Loucy (cell line): ENCODE results near the gene EPG5.

Source experiments
- H2AFZ ChIP-seq: fragments of 200-600 bp; sonication (generic); 2 replicates; pipeline ENCODE4 v1.6.0; 2016; ENCODE audit warnings: antibody characterized with exemption, mild to moderate bottlenecking, low read length, moderate library complexity
- H3F3A ChIP-seq: fragments of 200-600 bp; 2 replicates; pipeline ENCODE4 v1.6.0; 2016; ENCODE audit warnings: antibody characterized with exemption, low read depth, mild to moderate bottlenecking
- H3K27me3 ChIP-seq: fragments of 200-600 bp; sonication (generic); 2 replicates; pipeline ENCODE4 v1.6.1; 2014; ENCODE audit warnings: low read length, mild to moderate bottlenecking; ENCODE audit not compliant: insufficient read depth, poor library complexity, severe bottlenecking
- H3K36me3 ChIP-seq: fragments of 200-600 bp; sonication (generic); 2 replicates; pipeline ENCODE4 v1.6.1; 2016; ENCODE audit warnings: low read length; ENCODE audit not compliant: insufficient read depth
- H3K4me1 ChIP-seq: fragments of 200-600 bp; sonication (generic); 2 replicates; pipeline ENCODE4 v1.5.1; 2014; ENCODE audit warnings: low read length, mild to moderate bottlenecking; ENCODE audit not compliant: insufficient read depth, poor library complexity, severe bottlenecking
- H3K4me2 ChIP-seq: fragments of 200-600 bp; sonication (generic); 2 replicates; pipeline ENCODE4 v1.6.0; 2014; ENCODE audit warnings: antibody characterized with exemption, low read length, low read depth, mild to moderate bottlenecking; ENCODE audit not compliant: poor library complexity, severe bottlenecking
- H3K4me3 ChIP-seq: fragments of 200-600 bp; sonication (generic); 2 replicates; pipeline ENCODE4 v1.5.1; 2014; ENCODE audit warnings: low read length, mild to moderate bottlenecking, mixed read lengths; ENCODE audit not compliant: poor library complexity, severe bottlenecking
- H3K79me2 ChIP-seq: fragments of 200-600 bp; sonication (generic); 2 replicates; pipeline ENCODE4 v1.6.1; 2014; ENCODE audit warnings: low read length; ENCODE audit not compliant: insufficient read depth
- H3K9ac ChIP-seq: fragments of 200-600 bp; sonication (generic); 2 replicates; pipeline ENCODE4 v1.6.0; 2014; ENCODE audit warnings: mild to moderate bottlenecking, low read depth, low read length, moderate library complexity; ENCODE audit not compliant: poor library complexity, severe bottlenecking
- H3K9me2 ChIP-seq: fragments of 200-600 bp; sonication (generic); replicated peaks from 2 replicates; pipeline ENCODE4 v1.6.1; 2016; ENCODE audit warnings: low read depth, low read length, mixed read lengths
- H3K9me3 ChIP-seq: fragments of 200-600 bp; sonication (generic); 2 replicates; pipeline ENCODE4 v1.6.1; 2014; ENCODE audit warnings: mild to moderate bottlenecking, antibody characterized with exemption, low read length, low read depth; ENCODE audit not compliant: insufficient read depth
- H4K20me1 ChIP-seq: fragments of 200-600 bp; sonication (generic); 2 replicates; pipeline ENCODE4 v1.6.0; 2014; ENCODE audit warnings: antibody characterized with exemption, low read length, mild to moderate bottlenecking; ENCODE audit not compliant: insufficient read depth, poor library complexity, severe bottlenecking
- CTCF ChIP-seq: fragments of 200-600 bp; sonication (generic); conservative IDR thresholded peaks from 2 replicates; pipeline ENCODE4 v1.5.1; 2014; ENCODE audit warnings: mild to moderate bottlenecking, antibody characterized with exemption, low read length
- EZH2phosphoT487 ChIP-seq: fragments of 200-600 bp; IDR thresholded peaks from 2 replicates; pipeline ENCODE4 v1.6.1; 2018; ENCODE audit warnings: antibody characterized with exemption, mild to moderate bottlenecking, moderate library complexity, borderline replicate concordance

The EPG5 gene

DNA sequence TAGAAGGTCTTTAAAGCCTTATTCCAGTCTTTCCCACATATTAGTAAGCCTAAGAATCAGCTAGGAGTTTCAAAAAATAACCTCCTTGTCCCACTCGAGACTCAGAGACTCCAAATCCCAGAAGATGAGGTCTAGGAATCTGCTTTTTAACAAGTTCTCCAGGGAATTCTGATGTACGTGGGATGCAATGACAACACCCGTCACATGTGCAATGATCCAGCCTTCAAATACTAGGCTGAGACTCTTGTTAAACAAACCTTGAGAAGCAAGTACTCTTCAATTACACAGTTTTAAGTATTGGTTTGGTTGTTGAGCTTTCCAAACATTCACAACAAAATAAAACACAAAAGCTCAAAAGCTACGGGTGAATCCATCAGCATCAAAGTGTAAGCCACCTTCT, 53.9 kb downstream of the EPG5 start:
- peaks cover 86% of the 10 kb centered on the region; the same call in 1 of the 2 replicates for H3K36me3 ChIP-seq
- H4K20me1 ChIP-seq: no peaks in the 10 kb centered on the region
- no peaks in the 10 kb centered on the region for H3K9me2 ChIP-seq
- no peak overlapping the region for H2AFZ ChIP-seq
- TF ChIP-seq EZH2phosphoT487: no peak
- no peak for TF ChIP-seq CTCF
- no peak overlapping the region for H3K4me2 ChIP-seq
- H3K27me3 ChIP-seq: no peaks in the 10 kb centered on the region
- H3F3A ChIP-seq: no peaks in the 10 kb centered on the region
- no peaks in the 10 kb centered on the region for H3K79me2 ChIP-seq
- H3K4me3 ChIP-seq: no peak overlapping the region
- no peaks in the 10 kb centered on the region for H3K4me1 ChIP-seq
- no peaks in the 10 kb centered on the region for H3K9me3 ChIP-seq
- no peak overlapping the region for H3K9ac ChIP-seq

GRCh38 chr18:45910405-45911023, 56.6 kb downstream of the EPG5 start:
- no peaks in the 10 kb centered on the region for H3F3A ChIP-seq
- H3K4me2 ChIP-seq: no peak overlapping the region
- H3K4me1 ChIP-seq: no peaks in the 10 kb centered on the region
- H4K20me1 ChIP-seq: no peaks in the 10 kb centered on the region
- H3K36me3 ChIP-seq: peaks cover 76% of the 10 kb centered on the region; the same call in 1 of the 2 replicates
- H3K9ac ChIP-seq: no peak overlapping the region
- H3K27me3 ChIP-seq: no peaks in the 10 kb centered on the region
- H3K4me3 ChIP-seq: no peak overlapping the region
- no peaks in the 10 kb centered on the region for H3K9me3 ChIP-seq
- TF ChIP-seq CTCF (peak; percentile 94), EZH2phosphoT487 (no peak)
- no peak overlapping the region for H2AFZ ChIP-seq
- no peaks in the 10 kb centered on the region for H3K9me2 ChIP-seq
- no peaks in the 10 kb centered on the region for H3K79me2 ChIP-seq

- H2AFZ ChIP-seq: no peak overlapping the region
- TF ChIP-seq EZH2phosphoT487 (no peak), CTCF (no peak)
- H3K9me3 ChIP-seq: no peaks in the 10 kb centered on the region
- H3K79me2 ChIP-seq: no peaks in the 10 kb centered on the region
- H3F3A ChIP-seq: no peaks in the 10 kb centered on the region
- H3K4me3 ChIP-seq: no peak overlapping the region
- no peaks in the 10 kb centered on the region for H4K20me1 ChIP-seq
- no peaks in the 10 kb centered on the region for H3K27me3 ChIP-seq
- no peak overlapping the region for H3K9ac ChIP-seq
- peaks cover 60% of the 10 kb centered on the region for H3K36me3 ChIP-seq
- H3K9me2 ChIP-seq: no peaks in the 10 kb centered on the region
- no peak overlapping the region for H3K4me2 ChIP-seq
- H3K4me1 ChIP-seq: no peaks in the 10 kb centered on the region
Observed at GRCh38 chr18:45901654-45902210, 65.4 kb downstream of the EPG5 start.
